ENCODE results near the gene SULT1C4. TPM values are rescaled to one million over a fixed set of nuclear protein-coding genes. Genes with fewer than 3 reads are reported as not detected.

Gene SULT1C4
- total RNA-seq, 1 experiment from 2014 or later: not detected

GRCh38 chr2:108351889-108352288, 25.9 kb upstream of the SULT1C4 start:
- Histone ChIP-seq H3K27me3 (ENCODE audit: control insufficient read depth, insufficient read depth, low read length) (no peaks in the 10 kb centered on the region), H3K27ac (ENCODE audit: low read length) (no peak overlapping the region), H3K9me3 (ENCODE audit: control insufficient read depth, insufficient read depth, low read depth, low read length) (no peaks in the 10 kb centered on the region), H3K4me3 (ENCODE audit: low read depth in 2 of 2, low read length in 2 of 2) (no peak overlapping the region), H3K4me1 (ENCODE audit: control insufficient read depth, insufficient read depth, low read length) (no peaks in the 10 kb centered on the region), H3K36me3 (ENCODE audit: control insufficient read depth, insufficient read depth, low read length) (no peaks in the 10 kb centered on the region; the same call in 1 of the 2 replicates)
- intact Hi-C loops (cut with micrococcal nuclease; ENCODE audit: unreplicated experiment): no loop called here
- POLR2A ChIA-PET: no interaction called here
- TF ChIP-seq TCF7L2 (IDR thresholded peaks at IDR 0.05; ENCODE audit: low read depth, low read length) (no peak), SIN3A (IDR thresholded peaks at IDR 0.05; ENCODE audit: borderline replicate concordance, insufficient read depth, low read depth, low read length) (no peak), REST (IDR thresholded peaks at IDR 0.05; ENCODE audit: insufficient read depth in 1 of 2, low read depth in 2 of 2, low read length in 1 of 2) (no peak), CTCF (IDR thresholded peaks at IDR 0.05) (no peak), POLR2AphosphoS5 (IDR thresholded peaks at IDR 0.05; ENCODE audit: low read depth, low read length) (no peak)
- DNase-seq (ENCODE audit: low read depth, low spot score) (no peak), ATAC-seq (no peak)
- CTCF ChIA-PET: no interaction called here
- in situ Hi-C loops (cut with HindIII; ENCODE audit: low pct_unique_long_range_greater_than_20kb, low sequenced_read_pairs): no loop called here
- no TSS peak for BruUV-seq (replicated peaks)

- in situ Hi-C loops (cut with HindIII; ENCODE audit: low pct_unique_long_range_greater_than_20kb, low sequenced_read_pairs) (no loop called here), intact Hi-C loops (cut with micrococcal nuclease; ENCODE audit: unreplicated experiment) (no loop called here)
- CTCF ChIA-PET: no interaction called here
- Histone ChIP-seq H3K27me3 (ENCODE audit: control insufficient read depth, insufficient read depth, low read length) (no peaks in the 10 kb centered on the region), H3K9me3 (ENCODE audit: control insufficient read depth, insufficient read depth, low read depth, low read length) (no peaks in the 10 kb centered on the region), H3K36me3 (ENCODE audit: control insufficient read depth, insufficient read depth, low read length) (no peaks in the 10 kb centered on the region; the same call in 1 of the 2 replicates), H3K27ac (ENCODE audit: low read length) (no peak overlapping the region), H3K4me3 (ENCODE audit: low read depth in 2 of 2, low read length in 2 of 2) (no peak overlapping the region), H3K4me1 (ENCODE audit: control insufficient read depth, insufficient read depth, low read length) (no peaks in the 10 kb centered on the region)
- ATAC-seq: no peak
- BruUV-seq (replicated peaks): no TSS peak
- DNase-seq (ENCODE audit: low read depth, low spot score): no peak
- TF ChIP-seq SIN3A (IDR thresholded peaks at IDR 0.05; ENCODE audit: borderline replicate concordance, insufficient read depth, low read depth, low read length): no peak
- no peak for TF ChIP-seq REST (IDR thresholded peaks at IDR 0.05; ENCODE audit: insufficient read depth in 1 of 2, low read depth in 2 of 2, low read length in 1 of 2)
- no peak for TF ChIP-seq CTCF (IDR thresholded peaks at IDR 0.05)
- TF ChIP-seq TCF7L2 (IDR thresholded peaks at IDR 0.05; ENCODE audit: low read depth, low read length): no peak
- TF ChIP-seq POLR2AphosphoS5 (IDR thresholded peaks at IDR 0.05; ENCODE audit: low read depth, low read length): no peak
- POLR2A ChIA-PET: no interaction called here
Observed at GRCh38 chr2:108354136-108354535, 23.6 kb upstream of the SULT1C4 start.

All from Panc1 (cell line).